ENCODE data around the gene SNX25. TPM values are rescaled to one million over a fixed set of nuclear protein-coding genes. Genes with fewer than 3 reads are reported as not detected.

The SNX25 gene
- total RNA-seq, 3 donors from 2014 or later (not counting 1 experiment from before 2014, with no cell fraction given), result 15.5 to 18.0 (median 16.6) TPM

DNA sequence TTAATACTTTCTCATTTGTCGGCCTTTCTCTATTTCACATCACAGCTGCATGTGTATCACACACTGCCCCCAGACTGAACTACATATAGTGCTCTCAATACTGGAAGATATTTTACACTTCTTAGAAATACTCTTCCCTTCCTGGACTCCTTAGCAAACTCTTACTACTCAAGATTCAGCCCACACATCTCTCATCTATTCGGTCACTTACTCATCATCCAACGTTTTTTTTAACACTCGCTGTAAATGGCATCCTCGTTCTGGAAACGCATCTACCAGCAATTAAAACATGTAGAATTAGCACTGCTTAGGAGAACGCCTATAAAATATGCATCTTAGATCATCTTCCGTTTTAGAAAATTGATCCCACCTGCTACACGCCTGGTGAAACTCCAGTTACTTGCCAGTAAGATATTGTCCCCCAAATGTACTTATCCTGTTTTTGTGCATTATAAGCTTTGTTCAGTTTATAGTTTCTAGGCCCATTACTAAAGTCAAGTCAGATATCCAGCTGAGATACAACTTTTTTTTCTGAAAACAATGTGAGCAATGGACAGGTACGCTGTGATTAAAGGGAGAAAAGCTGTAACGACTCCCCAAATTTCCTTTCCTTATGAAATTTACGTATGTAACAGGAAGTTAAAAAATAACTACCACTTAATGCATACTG is 185.3 kb downstream of the SNX25 start:
- Histone ChIP-seq H3K27ac (ENCODE audit: low read length) (peak overlapping the region; percentile 99), H3K27me3 (ENCODE audit: control insufficient read depth, insufficient read depth, low read length) (no peaks in the 10 kb centered on the region), H3K9me3 (ENCODE audit: control insufficient read depth, insufficient read depth, low read length) (no peaks in the 10 kb centered on the region), H3K4me1 (ENCODE audit: control insufficient read depth, insufficient read depth, low read length) (peaks cover 7% of the 10 kb centered on the region), H3K36me3 (ENCODE audit: control insufficient read depth, insufficient read depth, low read length) (no peaks in the 10 kb centered on the region), H3K4me3 (ENCODE audit: low read length) (peak overlapping the region; percentile 96)
- Mint-ChIP-seq H3K4me1 (peaks cover 25 to 26% of the 10 kb centered on the region in 2 donors), H3K36me3 (no peaks in the 10 kb centered on the region), H3K27me3 (ENCODE audit: low read depth in 2 of 2) (no peaks in the 10 kb centered on the region), H3K9me3 (no peaks in the 10 kb centered on the region), H3K27ac (peak overlapping the region; percentile 94 to 97), H3K4me3 (peak overlapping the region; percentile 96)
- TF ChIP-seq, protein P1, sequence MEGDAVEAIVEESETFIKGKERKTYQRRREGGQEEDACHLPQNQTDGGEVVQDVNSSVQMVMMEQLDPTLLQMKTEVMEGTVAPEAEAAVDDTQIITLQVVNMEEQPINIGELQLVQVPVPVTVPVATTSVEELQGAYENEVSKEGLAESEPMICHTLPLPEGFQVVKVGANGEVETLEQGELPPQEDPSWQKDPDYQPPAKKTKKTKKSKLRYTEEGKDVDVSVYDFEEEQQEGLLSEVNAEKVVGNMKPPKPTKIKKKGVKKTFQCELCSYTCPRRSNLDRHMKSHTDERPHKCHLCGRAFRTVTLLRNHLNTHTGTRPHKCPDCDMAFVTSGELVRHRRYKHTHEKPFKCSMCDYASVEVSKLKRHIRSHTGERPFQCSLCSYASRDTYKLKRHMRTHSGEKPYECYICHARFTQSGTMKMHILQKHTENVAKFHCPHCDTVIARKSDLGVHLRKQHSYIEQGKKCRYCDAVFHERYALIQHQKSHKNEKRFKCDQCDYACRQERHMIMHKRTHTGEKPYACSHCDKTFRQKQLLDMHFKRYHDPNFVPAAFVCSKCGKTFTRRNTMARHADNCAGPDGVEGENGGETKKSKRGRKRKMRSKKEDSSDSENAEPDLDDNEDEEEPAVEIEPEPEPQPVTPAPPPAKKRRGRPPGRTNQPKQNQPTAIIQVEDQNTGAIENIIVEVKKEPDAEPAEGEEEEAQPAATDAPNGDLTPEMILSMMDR (IDR thresholded peaks at IDR 0.05), result no peak
- ATAC-seq (no peak), DNase-seq (peak in 1 of 2 donors; percentile 30)
- intact Hi-C loops (cut with micrococcal nuclease), result loop anchor here (1.0 kb wide), 1 partner anchor 190 kb away; no protein-coding TSS in a partner anchor
- WGBS (ENCODE audit: insufficient coverage), result 54% methylated on average over 9 of the region's 12 CpGs

DNA sequence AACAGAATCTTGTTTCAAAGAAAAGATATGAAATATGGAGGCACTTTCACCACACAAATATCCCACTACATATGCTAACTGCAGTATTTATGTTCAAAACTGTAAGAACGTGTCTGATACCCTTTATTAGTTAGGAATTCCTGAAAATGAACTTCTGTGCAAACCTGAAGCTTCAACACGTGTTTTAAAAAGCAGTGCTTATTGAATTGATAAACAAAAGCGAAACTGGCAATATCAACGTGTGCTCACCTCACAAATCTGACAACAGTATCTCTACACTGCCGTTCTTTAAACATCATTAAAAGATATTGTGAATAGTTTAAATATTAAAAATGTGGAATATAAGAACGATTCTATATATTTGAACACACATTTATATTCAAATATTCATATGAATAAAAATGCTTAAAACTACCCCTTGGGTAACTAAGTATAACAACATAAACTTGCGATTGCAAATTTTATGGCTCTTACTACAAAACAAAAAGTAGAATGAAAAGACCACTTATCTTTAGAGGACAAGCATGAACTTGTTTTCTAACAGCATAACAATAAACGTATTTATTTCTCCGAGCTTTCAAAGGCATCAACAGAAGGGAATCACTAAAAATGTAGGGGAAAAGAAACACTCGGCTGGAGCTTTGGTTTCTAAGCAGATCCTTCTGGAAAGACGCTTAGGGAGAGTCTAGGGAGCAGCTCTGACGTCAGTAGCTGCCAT is 186.0 kb downstream of the SNX25 start, which contains the start of gene LRP2BP:
Gene LRP2BP (minus strand): TSS at position 687 of the 718 bp plus-strand sequence. CDS start 17,738 bp downstream, outside the sequence.
- H3K27ac ChIP-seq (ENCODE audit: low read length), result peak within 1 kb of the TSS; percentile 99
- H3K27me3 ChIP-seq (ENCODE audit: control insufficient read depth, insufficient read depth, low read length), result no peaks in the 10 kb centered on the region
- Mint-ChIP-seq H3K9me3 (no peaks in the 10 kb centered on the region), H3K27me3 (ENCODE audit: low read depth in 2 of 2) (no peaks in the 10 kb centered on the region), H3K27ac (peak within 1 kb of the TSS; percentile 94 to 97), H3K4me3 (peak within 1 kb of the TSS; percentile 96), H3K36me3 (no peaks in the 10 kb centered on the region), H3K4me1 (peaks cover 25 to 26% of the 10 kb centered on the region in 2 donors)
- peaks cover 7% of the 10 kb centered on the region for H3K4me1 ChIP-seq (ENCODE audit: control insufficient read depth, insufficient read depth, low read length)
- peak within 1 kb of the TSS; percentile 96 for H3K4me3 ChIP-seq (ENCODE audit: low read length)
- H3K36me3 ChIP-seq (ENCODE audit: control insufficient read depth, insufficient read depth, low read length), result peaks cover 4% of the 10 kb centered on the region
- peak in 1 of 2 donors; percentile 60 for DNase-seq
- intact Hi-C loops (cut with micrococcal nuclease), result loop anchor here (1.0 kb wide), 1 partner anchor 191 kb away; no protein-coding TSS in a partner anchor
- no peak for ATAC-seq
- TF ChIP-seq, protein P1 (IDR thresholded peaks at IDR 0.05), result no peak
- 2% methylated on average over 8 of the region's 12 CpGs for WGBS (ENCODE audit: insufficient coverage)
- no peaks in the 10 kb centered on the region for H3K9me3 ChIP-seq (ENCODE audit: control insufficient read depth, insufficient read depth, low read length)

DNA sequence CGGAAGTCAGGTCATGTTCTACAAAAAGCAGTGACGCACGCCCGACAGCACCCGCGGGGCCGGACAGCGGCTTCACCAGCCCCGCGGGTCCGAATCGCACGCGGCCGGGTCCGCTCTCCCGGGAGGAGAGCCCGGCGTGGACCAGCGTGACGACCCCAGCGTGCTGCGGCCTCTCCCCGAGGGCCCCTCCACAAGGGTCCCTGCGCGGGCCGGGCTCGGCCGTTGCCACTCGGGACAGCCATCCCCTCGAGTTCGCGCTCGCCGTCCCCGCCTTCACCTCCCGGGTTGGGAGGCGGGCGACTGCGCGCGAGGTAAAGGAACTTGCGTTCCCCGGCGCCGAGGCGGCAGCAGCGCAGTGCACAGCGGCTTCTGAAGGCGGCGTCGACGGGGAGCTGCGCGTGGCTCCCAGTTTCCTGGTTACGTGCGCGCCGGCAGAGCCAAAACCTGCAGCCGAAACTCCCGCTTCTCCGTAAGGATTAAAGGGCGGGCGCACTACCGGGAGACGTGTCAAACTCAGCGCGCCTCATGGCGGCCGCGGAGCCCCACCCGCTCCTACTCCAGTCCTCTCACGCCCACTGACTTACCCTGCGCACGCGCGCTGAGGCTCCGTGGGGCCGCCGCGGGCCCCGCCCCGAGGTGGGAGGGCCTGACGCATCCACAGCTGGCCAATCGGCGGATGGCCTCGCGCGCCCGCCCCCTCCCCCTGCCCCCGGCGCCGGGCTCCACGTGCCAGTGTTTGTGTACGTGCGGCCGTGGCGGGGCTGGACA is 186.7 kb downstream of the SNX25 start:
- H3K27ac Mint-ChIP-seq, result peak overlapping the region; percentile 94 to 97
- TF ChIP-seq, protein P1 (IDR thresholded peaks at IDR 0.05), result no peak

More for the DNA sequence above, 186.7 kb downstream of the SNX25 start:
- Mint-ChIP-seq H3K4me3 (peak overlapping the region; percentile 96), H3K4me1 (peaks cover 25 to 26% of the 10 kb centered on the region in 2 donors), H3K36me3 (no peaks in the 10 kb centered on the region), H3K9me3 (no peaks in the 10 kb centered on the region), H3K27me3 (ENCODE audit: low read depth in 2 of 2) (no peaks in the 10 kb centered on the region)
- H3K4me1 ChIP-seq (ENCODE audit: control insufficient read depth, insufficient read depth, low read length), result peaks cover 7% of the 10 kb centered on the region
- under 1% methylated on average over 98 of the region's 98 CpGs for WGBS (ENCODE audit: insufficient coverage)
- intact Hi-C loops (cut with micrococcal nuclease), result loop anchor here (1.0 to 2.0 kb wide), 3 partner anchors 29 to 192 kb away; partner anchors contain the start of genes CCDC110 and UFSP2
- peak overlapping the region; percentile 96 for H3K4me3 ChIP-seq (ENCODE audit: low read length)
- H3K27ac ChIP-seq (ENCODE audit: low read length), result peak overlapping the region; percentile 99
- no peaks in the 10 kb centered on the region for H3K27me3 ChIP-seq (ENCODE audit: control insufficient read depth, insufficient read depth, low read length)
- peaks cover 9% of the 10 kb centered on the region for H3K36me3 ChIP-seq (ENCODE audit: control insufficient read depth, insufficient read depth, low read length)
- ATAC-seq (peak; percentile 89 to 98 (median 92)), DNase-seq (peak; percentile 97 to 98)
- H3K9me3 ChIP-seq (ENCODE audit: control insufficient read depth, insufficient read depth, low read length), result no peaks in the 10 kb centered on the region

Measured in natural killer cell (primary cell).